T-helper 2 cell (primary cell): Measurements from ENCODE around the gene SLC22A6.
A peak's percentile ranks its signal among the peaks of the same experiment; 100 is the strongest.
"Not testable (repeated sequence)": the region's sequence is repeated elsewhere in the genome, so short reads cannot be mapped to it uniquely, and the experiment has no call there.

ENCODE experiments used
- DNase-seq, 5 experiments: peaks; one replicate each; pipeline versions ENCODE4 v3.0.0 to v3.0.0-alpha.2; 2012 to 2022

The SLC22A6 gene

GRCh38 chr11:62985041-62985750 is 429 bp upstream of the SLC22A6 start:
- no peak for DNase-seq

- DNase-seq: no peak
Observed at GRCh38 chr11:62983536-62984199, 1.1 kb downstream of the SLC22A6 start.

- no peak for DNase-seq
Observed at GRCh38 chr11:62981743-62982142, 3.0 kb downstream of the SLC22A6 start.

- no peak for DNase-seq
Observed at GRCh38 chr11:62980133-62980760, 4.5 kb downstream of the SLC22A6 start.

GRCh38 chr11:62976109-62976508 is 8.7 kb downstream of the SLC22A6 start:
- no peak for DNase-seq

GRCh38 chr11:62974848-62975522 is 9.8 kb downstream of the SLC22A6 start:
- DNase-seq: peak in 1 of 5 experiments; percentile 13

- DNase-seq: no peak
Observed at GRCh38 chr11:62965574-62965973, 19.2 kb downstream of the SLC22A6 start.

GRCh38 chr11:62962391-62962790 is 22.4 kb downstream of the SLC22A6 start:
- DNase-seq: no peak

GRCh38 chr11:62961017-62961570 is 23.7 kb downstream of the SLC22A6 start:
- DNase-seq: no peak

GRCh38 chr11:62959422-62959980 is 25.3 kb downstream of the SLC22A6 start:
- DNase-seq: no peak

GRCh38 chr11:62958547-62959421 is 26.0 kb downstream of the SLC22A6 start:
- no peak for DNase-seq

- no peak for DNase-seq
Observed at GRCh38 chr11:62957147-62957546, 27.6 kb downstream of the SLC22A6 start.

- no peak for DNase-seq
Observed at GRCh38 chr11:62954478-62954877, 30.3 kb downstream of the SLC22A6 start.

- DNase-seq: no peak
Observed at GRCh38 chr11:62953811-62954210, 31.0 kb downstream of the SLC22A6 start.

- no peak for DNase-seq
Observed at GRCh38 chr11:62948765-62949320, 35.9 kb downstream of the SLC22A6 start.

GRCh38 chr11:62945538-62945937 is 39.2 kb downstream of the SLC22A6 start:
- DNase-seq: not testable (repeated sequence)

GRCh38 chr11:62937528-62937927 is 47.2 kb downstream of the SLC22A6 start:
- not testable (repeated sequence) for DNase-seq

- no peak for DNase-seq
Observed at GRCh38 chr11:62934496-62934785, 50.3 kb downstream of the SLC22A6 start.

GRCh38 chr11:62933750-62934495 is 50.8 kb downstream of the SLC22A6 start:
- no peak for DNase-seq

- DNase-seq: no peak
Observed at GRCh38 chr11:62933285-62933684, 51.5 kb downstream of the SLC22A6 start.
